ENCODE data around the gene RBPJL.

RBPJL gene

DNA sequence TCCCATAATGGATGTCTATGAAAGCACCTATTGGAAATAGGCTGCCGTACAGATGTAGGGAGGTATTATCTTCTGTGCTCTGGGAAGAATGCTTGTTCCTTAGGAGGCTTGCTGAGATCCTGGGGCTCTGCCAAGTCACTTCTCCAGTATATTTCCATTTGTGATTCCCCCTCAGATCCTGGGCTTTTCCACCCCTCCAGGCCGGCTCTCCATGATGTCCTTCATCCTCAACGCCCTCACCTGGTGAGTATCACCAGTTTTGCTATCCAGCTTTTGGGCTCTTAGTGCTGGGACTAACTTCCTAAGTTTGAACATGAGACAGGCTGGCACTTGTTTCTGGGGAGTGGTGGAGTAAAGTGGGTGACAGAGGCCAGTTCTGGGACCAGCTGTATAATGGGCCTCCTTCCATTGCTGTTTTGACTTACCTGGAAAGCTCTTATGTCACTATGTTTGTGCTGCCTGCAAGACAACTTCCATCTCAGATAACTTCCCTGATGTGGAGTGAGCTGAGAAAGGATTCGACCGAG, 58.9 kb downstream of the RBPJL start:
- no peak overlapping the region for H3K4me2 ChIP-seq (ENCODE audit: low read depth, low read length, poor library complexity, severe bottlenecking)

DNA sequence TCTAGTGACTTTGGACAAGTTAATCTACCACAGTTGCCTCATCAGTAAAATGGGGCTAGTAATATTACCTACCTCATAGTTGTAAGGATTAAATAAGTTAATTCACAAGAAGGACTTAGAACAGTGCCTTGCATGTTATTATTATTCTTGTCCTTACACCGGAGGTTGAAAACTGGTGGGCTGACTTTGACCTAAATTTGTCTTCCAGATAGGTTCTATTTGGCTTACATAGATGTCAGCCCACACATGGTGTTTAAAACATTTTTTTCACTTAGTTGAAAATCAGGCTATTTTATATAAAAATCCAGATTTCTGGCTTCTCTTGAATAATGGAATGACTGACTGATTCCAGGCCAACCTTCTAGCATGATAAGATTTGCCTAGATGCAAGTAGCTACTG, 59.6 kb downstream of the RBPJL start:
- Histone ChIP-seq H3K4me3 (ENCODE audit: insufficient read depth, low read length, poor library complexity, severe bottlenecking) (no peak overlapping the region), H3K79me2 (ENCODE audit: insufficient read depth, low read length) (no peaks in the 10 kb centered on the region; the same call in 1 of the 2 replicates), H2AFZ (ENCODE audit: low read depth, low read length, severe bottlenecking) (no peak overlapping the region), H3K9me2 (replicated peaks; ENCODE audit: insufficient read depth, low read length) (no peaks in the 10 kb centered on the region), H3K27ac (ENCODE audit: low read depth, low read length) (no peak overlapping the region), H3K9ac (ENCODE audit: low read length) (no peak overlapping the region), H3K36me3 (ENCODE audit: low read length) (peaks cover 15% of the 10 kb centered on the region; the same call in 1 of the 2 replicates), H4K20me1 (ENCODE audit: low read depth, low read length) (no peaks in the 10 kb centered on the region), H3K4me2 (ENCODE audit: low read depth, low read length, poor library complexity, severe bottlenecking) (no peak overlapping the region), H3F3A (ENCODE audit: insufficient read depth) (peaks cover 11% of the 10 kb centered on the region), H3K27me3 (ENCODE audit: low read length) (no peaks in the 10 kb centered on the region), H3K9me3 (ENCODE audit: insufficient read depth, low read length) (no peaks in the 10 kb centered on the region)
- no peak for TF ChIP-seq EZH2phosphoT487 (conservative IDR thresholded peaks at IDR 0.05; ENCODE audit: low read length)
- TF ChIP-seq CTCF (IDR thresholded peaks at IDR 0.05; ENCODE audit: insufficient read depth, low read length, poor library complexity, severe bottlenecking): no peak

More for the DNA sequence above, 58.9 kb downstream of the RBPJL start:
- H3K79me2 ChIP-seq (ENCODE audit: insufficient read depth, low read length): no peaks in the 10 kb centered on the region; the same call in 1 of the 2 replicates
- no peak overlapping the region for H2AFZ ChIP-seq (ENCODE audit: low read depth, low read length, severe bottlenecking)
- no peaks in the 10 kb centered on the region for H4K20me1 ChIP-seq (ENCODE audit: low read depth, low read length)
- TF ChIP-seq CTCF (IDR thresholded peaks at IDR 0.05; ENCODE audit: insufficient read depth, low read length, poor library complexity, severe bottlenecking) (no peak), EZH2phosphoT487 (conservative IDR thresholded peaks at IDR 0.05; ENCODE audit: low read length) (no peak)
- no peaks in the 10 kb centered on the region for H3K9me2 ChIP-seq (replicated peaks; ENCODE audit: insufficient read depth, low read length)
- H3K36me3 ChIP-seq (ENCODE audit: low read length): peaks cover 15% of the 10 kb centered on the region; the same call in 1 of the 2 replicates
- H3K27ac ChIP-seq (ENCODE audit: low read depth, low read length): no peak overlapping the region
- no peak overlapping the region for H3K9ac ChIP-seq (ENCODE audit: low read length)
- H3K27me3 ChIP-seq (ENCODE audit: low read length): no peaks in the 10 kb centered on the region
- no peak overlapping the region for H3K4me3 ChIP-seq (ENCODE audit: insufficient read depth, low read length, poor library complexity, severe bottlenecking)
- H3K9me3 ChIP-seq (ENCODE audit: insufficient read depth, low read length): no peaks in the 10 kb centered on the region
- peaks cover 11% of the 10 kb centered on the region for H3F3A ChIP-seq (ENCODE audit: insufficient read depth)

GRCh38 chr20:45366631-45367030, 60.0 kb downstream of the RBPJL start:
- no peak overlapping the region for H3K4me3 ChIP-seq (ENCODE audit: insufficient read depth, low read length, poor library complexity, severe bottlenecking)
- TF ChIP-seq CTCF (IDR thresholded peaks at IDR 0.05; ENCODE audit: insufficient read depth, low read length, poor library complexity, severe bottlenecking): no peak
- TF ChIP-seq EZH2phosphoT487 (conservative IDR thresholded peaks at IDR 0.05; ENCODE audit: low read length): no peak
- H3K27me3 ChIP-seq (ENCODE audit: low read length): no peaks in the 10 kb centered on the region
- H3K9ac ChIP-seq (ENCODE audit: low read length): no peak overlapping the region
- H2AFZ ChIP-seq (ENCODE audit: low read depth, low read length, severe bottlenecking): no peak overlapping the region
- H4K20me1 ChIP-seq (ENCODE audit: low read depth, low read length): no peaks in the 10 kb centered on the region
- H3K36me3 ChIP-seq (ENCODE audit: low read length): peaks cover 15% of the 10 kb centered on the region; the same call in 1 of the 2 replicates
- H3K79me2 ChIP-seq (ENCODE audit: insufficient read depth, low read length): no peaks in the 10 kb centered on the region; the same call in 1 of the 2 replicates
- H3F3A ChIP-seq (ENCODE audit: insufficient read depth): peaks cover 11% of the 10 kb centered on the region
- no peak overlapping the region for H3K4me2 ChIP-seq (ENCODE audit: low read depth, low read length, poor library complexity, severe bottlenecking)
- no peaks in the 10 kb centered on the region for H3K9me3 ChIP-seq (ENCODE audit: insufficient read depth, low read length)
- no peak overlapping the region for H3K27ac ChIP-seq (ENCODE audit: low read depth, low read length)
- H3K9me2 ChIP-seq (replicated peaks; ENCODE audit: insufficient read depth, low read length): no peaks in the 10 kb centered on the region
